ENCODE data around the gene DCLK2.

Gene DCLK2

GRCh38 chr4:150070464-150071170 lies 7.6 kb upstream of the DCLK2 start:
- no peak for DNase-seq

- DNase-seq = no peak
Observed at GRCh38 chr4:150072471-150072870, 5.8 kb upstream of the DCLK2 start.

GRCh38 chr4:150072906-150073714 lies 5.1 kb upstream of the DCLK2 start:
- no peak for DNase-seq

- DNase-seq = no peak
Observed at GRCh38 chr4:150074064-150074463, 4.2 kb upstream of the DCLK2 start.

- peak; percentile 28 for DNase-seq
Observed at GRCh38 chr4:150078579-150079080, 385 bp downstream of the DCLK2 start.

- peak; percentile 41 for DNase-seq
Observed at GRCh38 chr4:150079081-150079581, 886 bp downstream of the DCLK2 start.

- DNase-seq = no peak
Observed at GRCh38 chr4:150080337-150080736, 2.1 kb downstream of the DCLK2 start.

GRCh38 chr4:150080875-150081274 lies 2.6 kb downstream of the DCLK2 start:
- DNase-seq = no peak

GRCh38 chr4:150082241-150082640 lies 4.0 kb downstream of the DCLK2 start:
- DNase-seq = no peak

GRCh38 chr4:150087006-150087405 lies 8.8 kb downstream of the DCLK2 start:
- DNase-seq = no peak

GRCh38 chr4:150089732-150090131 lies 11.5 kb downstream of the DCLK2 start:
- DNase-seq = no peak

GRCh38 chr4:150090836-150091235 lies 12.6 kb downstream of the DCLK2 start:
- no peak for DNase-seq

GRCh38 chr4:150094676-150095075 lies 16.4 kb downstream of the DCLK2 start:
- no peak for DNase-seq

- DNase-seq = no peak
Observed at GRCh38 chr4:150096625-150097024, 18.4 kb downstream of the DCLK2 start.

- no peak for DNase-seq
Observed at GRCh38 chr4:150098214-150098613, 20.0 kb downstream of the DCLK2 start.

GRCh38 chr4:150104404-150105027 lies 26.3 kb downstream of the DCLK2 start:
- no peak for DNase-seq

GRCh38 chr4:150106886-150107285 lies 28.6 kb downstream of the DCLK2 start:
- DNase-seq = no peak

- no peak for DNase-seq
Observed at GRCh38 chr4:150108691-150109090, 30.4 kb downstream of the DCLK2 start.

- DNase-seq = no peak
Observed at GRCh38 chr4:150114641-150115040, 36.4 kb downstream of the DCLK2 start.

GRCh38 chr4:150115851-150116250 lies 37.6 kb downstream of the DCLK2 start:
- no peak for DNase-seq

GRCh38 chr4:150116506-150116905 lies 38.3 kb downstream of the DCLK2 start:
- DNase-seq = no peak

- DNase-seq = no peak
Observed at GRCh38 chr4:150117094-150117493, 38.8 kb downstream of the DCLK2 start.

- no peak for DNase-seq
Observed at GRCh38 chr4:150117629-150118028, 39.4 kb downstream of the DCLK2 start.

GRCh38 chr4:150119492-150119891 lies 41.2 kb downstream of the DCLK2 start:
- no peak for DNase-seq
